ENCODE results near the gene SRSF2.
"Not testable (repeated sequence)": the region's sequence is repeated elsewhere in the genome, so short reads cannot be mapped to it uniquely, and the experiment has no call there.

Gene SRSF2

GRCh38 chr17:76700270-76700616 is 36.9 kb downstream of the SRSF2 start:
- DNase-seq, result no peak
- H2BK15ac ChIP-seq (replicated peaks; ENCODE audit: low read depth), result no peak overlapping the region
- no peak overlapping the region for H2BK120ac ChIP-seq (ENCODE audit: low read depth, low read length)
- no peak overlapping the region for H3K4me2 ChIP-seq (ENCODE audit: low read length)
- no CpG with 5 or more reads among the region's 8 CpGs for WGBS (ENCODE audit: extremely low coverage, insufficient coverage, low lambda C conversion rate)
- H2AK5ac ChIP-seq (ENCODE audit: low read length), result no peak overlapping the region
- no peak overlapping the region for H3K4ac ChIP-seq (ENCODE audit: low read depth, low read length)
- no peak overlapping the region for H3K56ac ChIP-seq (ENCODE audit: low read length)
- no peak overlapping the region for H2BK5ac ChIP-seq (ENCODE audit: low read length)
- no peaks in the 10 kb centered on the region for H3K79me2 ChIP-seq (ENCODE audit: control insufficient read depth, insufficient read depth, low read length)
- no peak overlapping the region for H3K9ac ChIP-seq (ENCODE audit: low read length)
- no peak overlapping the region for H4K8ac ChIP-seq (ENCODE audit: low read depth, low read length)
- no peak overlapping the region for H3K27ac ChIP-seq (ENCODE audit: low read depth, low read length)
- H3K36me3 ChIP-seq (ENCODE audit: control insufficient read depth, insufficient read depth, low read length), result no peaks in the 10 kb centered on the region
- H3K23ac ChIP-seq (ENCODE audit: low read length), result no peak overlapping the region
- no peaks in the 10 kb centered on the region for H3K79me1 ChIP-seq (ENCODE audit: low read length)
- no peak overlapping the region for H4K5ac ChIP-seq (ENCODE audit: low read length)
- H3K27me3 ChIP-seq (ENCODE audit: insufficient read depth, low read length, poor library complexity), result no peaks in the 10 kb centered on the region
- no peak overlapping the region for H3K18ac ChIP-seq (ENCODE audit: low read length)
- no peak overlapping the region for H3K4me3 ChIP-seq (ENCODE audit: low read length)
- H3K4me1 ChIP-seq (ENCODE audit: control insufficient read depth, low read depth, low read length), result peaks cover 7% of the 10 kb centered on the region

GRCh38 chr17:76698466-76698977 is 38.6 kb downstream of the SRSF2 start:
- no CpG with 5 or more reads among the region's 7 CpGs for WGBS (ENCODE audit: extremely low coverage, insufficient coverage, low lambda C conversion rate)
- not testable (repeated sequence) for H3K23ac ChIP-seq (ENCODE audit: low read length); H3K56ac ChIP-seq (ENCODE audit: low read length); H3K4me2 ChIP-seq (ENCODE audit: low read length); H2BK5ac ChIP-seq (ENCODE audit: low read length); H3K4ac ChIP-seq (ENCODE audit: low read depth, low read length); H3K4me1 ChIP-seq (ENCODE audit: control insufficient read depth, low read depth, low read length); H3K79me2 ChIP-seq (ENCODE audit: control insufficient read depth, insufficient read depth, low read length); H3K9ac ChIP-seq (ENCODE audit: low read length); H4K8ac ChIP-seq (ENCODE audit: low read depth, low read length); H3K18ac ChIP-seq (ENCODE audit: low read length); H3K27ac ChIP-seq (ENCODE audit: low read depth, low read length); H2BK15ac ChIP-seq (replicated peaks; ENCODE audit: low read depth); H2AK5ac ChIP-seq (ENCODE audit: low read length); H4K5ac ChIP-seq (ENCODE audit: low read length); H3K27me3 ChIP-seq (ENCODE audit: insufficient read depth, low read length, poor library complexity); H3K4me3 ChIP-seq (ENCODE audit: low read length); H3K36me3 ChIP-seq (ENCODE audit: control insufficient read depth, insufficient read depth, low read length); DNase-seq; H3K79me1 ChIP-seq (ENCODE audit: low read length); H2BK120ac ChIP-seq (ENCODE audit: low read depth, low read length)

- H3K9ac ChIP-seq (ENCODE audit: low read length), result no peak overlapping the region
- no peak overlapping the region for H3K4me2 ChIP-seq (ENCODE audit: low read length)
- no peak overlapping the region for H3K18ac ChIP-seq (ENCODE audit: low read length)
- no CpG with 5 or more reads among the region's 17 CpGs for WGBS (ENCODE audit: extremely low coverage, insufficient coverage, low lambda C conversion rate)
- no peak overlapping the region for H3K23ac ChIP-seq (ENCODE audit: low read length)
- H2BK5ac ChIP-seq (ENCODE audit: low read length), result no peak overlapping the region
- H4K5ac ChIP-seq (ENCODE audit: low read length), result no peak overlapping the region
- H3K4me3 ChIP-seq (ENCODE audit: low read length), result no peak overlapping the region
- no peak overlapping the region for H4K8ac ChIP-seq (ENCODE audit: low read depth, low read length)
- H3K36me3 ChIP-seq (ENCODE audit: control insufficient read depth, insufficient read depth, low read length), result no peaks in the 10 kb centered on the region
- no peaks in the 10 kb centered on the region for H3K79me2 ChIP-seq (ENCODE audit: control insufficient read depth, insufficient read depth, low read length)
- no peak overlapping the region for H3K27ac ChIP-seq (ENCODE audit: low read depth, low read length)
- no peaks in the 10 kb centered on the region for H3K79me1 ChIP-seq (ENCODE audit: low read length)
- peak; percentile 79 for DNase-seq
- no peak overlapping the region for H2BK15ac ChIP-seq (replicated peaks; ENCODE audit: low read depth)
- H3K4ac ChIP-seq (ENCODE audit: low read depth, low read length), result no peak overlapping the region
- H2AK5ac ChIP-seq (ENCODE audit: low read length), result no peak overlapping the region
- no peaks in the 10 kb centered on the region for H3K27me3 ChIP-seq (ENCODE audit: insufficient read depth, low read length, poor library complexity)
- peak overlapping the region; percentile 73 for H3K56ac ChIP-seq (ENCODE audit: low read length)
- H3K4me1 ChIP-seq (ENCODE audit: control insufficient read depth, low read depth, low read length), result peaks cover 7% of the 10 kb centered on the region
- H2BK120ac ChIP-seq (ENCODE audit: low read depth, low read length), result no peak overlapping the region
Observed at GRCh38 chr17:76697702-76698465, 39.2 kb downstream of the SRSF2 start.

GRCh38 chr17:76696763-76697701 is 40.1 kb downstream of the SRSF2 start:
- Histone ChIP-seq H2BK5ac (ENCODE audit: low read length) (no peak overlapping the region), H3K4me2 (ENCODE audit: low read length) (no peak overlapping the region), H2BK15ac (replicated peaks; ENCODE audit: low read depth) (no peak overlapping the region), H3K56ac (ENCODE audit: low read length) (peak overlapping the region; percentile 73), H3K23ac (ENCODE audit: low read length) (no peak overlapping the region), H4K5ac (ENCODE audit: low read length) (no peak overlapping the region), H3K4me3 (ENCODE audit: low read length) (no peak overlapping the region), H3K36me3 (ENCODE audit: control insufficient read depth, insufficient read depth, low read length) (no peaks in the 10 kb centered on the region), H3K4ac (ENCODE audit: low read depth, low read length) (no peak overlapping the region), H2AK5ac (ENCODE audit: low read length) (no peak overlapping the region), H3K79me1 (ENCODE audit: low read length) (no peaks in the 10 kb centered on the region), H3K4me1 (ENCODE audit: control insufficient read depth, low read depth, low read length) (peaks cover 7% of the 10 kb centered on the region), H3K79me2 (ENCODE audit: control insufficient read depth, insufficient read depth, low read length) (no peaks in the 10 kb centered on the region), H3K27me3 (ENCODE audit: insufficient read depth, low read length, poor library complexity) (no peaks in the 10 kb centered on the region), H3K18ac (ENCODE audit: low read length) (no peak overlapping the region), H2BK120ac (ENCODE audit: low read depth, low read length) (no peak overlapping the region), H4K8ac (ENCODE audit: low read depth, low read length) (no peak overlapping the region), H3K27ac (ENCODE audit: low read depth, low read length) (no peak overlapping the region), H3K9ac (ENCODE audit: low read length) (no peak overlapping the region)
- no CpG with 5 or more reads among the region's 25 CpGs for WGBS (ENCODE audit: extremely low coverage, insufficient coverage, low lambda C conversion rate)
- no peak for DNase-seq

- Histone ChIP-seq H4K5ac (ENCODE audit: low read length) (no peak overlapping the region), H3K4ac (ENCODE audit: low read depth, low read length) (no peak overlapping the region), H3K4me3 (ENCODE audit: low read length) (no peak overlapping the region), H3K79me1 (ENCODE audit: low read length) (no peaks in the 10 kb centered on the region), H3K79me2 (ENCODE audit: control insufficient read depth, insufficient read depth, low read length) (no peaks in the 10 kb centered on the region), H2BK5ac (ENCODE audit: low read length) (no peak overlapping the region), H2AK5ac (ENCODE audit: low read length) (no peak overlapping the region), H3K18ac (ENCODE audit: low read length) (no peak overlapping the region), H3K9ac (ENCODE audit: low read length) (no peak overlapping the region), H3K56ac (ENCODE audit: low read length) (no peak overlapping the region), H3K23ac (ENCODE audit: low read length) (no peak overlapping the region), H3K36me3 (ENCODE audit: control insufficient read depth, insufficient read depth, low read length) (no peaks in the 10 kb centered on the region), H3K4me1 (ENCODE audit: control insufficient read depth, low read depth, low read length) (peaks cover 7% of the 10 kb centered on the region), H2BK15ac (replicated peaks; ENCODE audit: low read depth) (no peak overlapping the region), H3K27me3 (ENCODE audit: insufficient read depth, low read length, poor library complexity) (no peaks in the 10 kb centered on the region), H2BK120ac (ENCODE audit: low read depth, low read length) (no peak overlapping the region), H3K4me2 (ENCODE audit: low read length) (no peak overlapping the region), H4K8ac (ENCODE audit: low read depth, low read length) (no peak overlapping the region), H3K27ac (ENCODE audit: low read depth, low read length) (no peak overlapping the region)
- no CpG with 5 or more reads among the region's 16 CpGs for WGBS (ENCODE audit: extremely low coverage, insufficient coverage, low lambda C conversion rate)
- DNase-seq, result no peak
Observed at GRCh38 chr17:76695059-76695831, 41.9 kb downstream of the SRSF2 start.

Measured in mesendoderm (in vitro differentiated cells).